ENCODE results near the gene MC1R. TPM values are rescaled to one million over a fixed set of nuclear protein-coding genes. Genes with fewer than 3 reads are reported as not detected.
"Not testable (repeated sequence)": the region's sequence is repeated elsewhere in the genome, so short reads cannot be mapped to it uniquely, and the experiment has no call there.

Gene MC1R
- total and polyA plus RNA-seq, 2 of the 4 experiments (the other 2 are of a cell fraction), result 3.8 to 9.5 TPM

- H2BK15ac ChIP-seq (ENCODE audit: low read depth, low read length); H3K4me2 ChIP-seq (ENCODE audit: low read depth, low read length); H3K27me3 ChIP-seq (ENCODE audit: control insufficient read depth, insufficient read depth, low read length); DNase-seq; intact Hi-C loops (cut with micrococcal nuclease); BruUV-seq (replicated peaks); H3K9me3 ChIP-seq (ENCODE audit: control insufficient read depth, insufficient read depth, low read length); H4K5ac ChIP-seq (ENCODE audit: low read depth, low read length); H3K4me1 ChIP-seq (ENCODE audit: control insufficient read depth, insufficient read depth, low read length); H3K4ac ChIP-seq (ENCODE audit: low read depth, low read length); H4K91ac ChIP-seq (ENCODE audit: insufficient read depth, low read depth, low read length); CTCF ChIA-PET; H2BK5ac ChIP-seq (ENCODE audit: low read depth, low read length, poor library complexity, severe bottlenecking); POLR2A ChIA-PET (ENCODE audit: unreplicated experiment); H2AFZ ChIP-seq (replicated peaks; ENCODE audit: low read length, poor library complexity); in situ Hi-C loops (cut with MboI; ENCODE audit: low sequenced_read_pairs); H3K23ac ChIP-seq (ENCODE audit: low read depth, low read length); ATAC-seq (ENCODE audit: low read depth); H3K9ac ChIP-seq (ENCODE audit: low read depth, low read length); H3K27ac ChIP-seq (ENCODE audit: insufficient read depth, low read length); H2BK120ac ChIP-seq (ENCODE audit: low read depth, low read length); H3K14ac ChIP-seq (replicated peaks; ENCODE audit: low read depth, low read length); H3K4me3 ChIP-seq (ENCODE audit: insufficient read depth, low read depth, low read length); H3K18ac ChIP-seq (ENCODE audit: low read depth, low read length); H2BK20ac ChIP-seq (ENCODE audit: low read depth, low read length); H4K8ac ChIP-seq (ENCODE audit: low read depth in 2 of 2, low read length in 2 of 2); H2AK5ac ChIP-seq (ENCODE audit: low read depth, low read length); H3K56ac ChIP-seq (ENCODE audit: extremely low read depth, insufficient read depth, low read length); H2AK9ac ChIP-seq (replicated peaks; ENCODE audit: low read depth, low read length, poor library complexity); dilution Hi-C loops (cut with HindIII; ENCODE audit: low sequenced_read_pairs, unreplicated experiment): not testable (repeated sequence)
- H3K79me1 ChIP-seq (ENCODE audit: low read depth in 1 of 2, low read length in 2 of 2), result peaks cover 32 to 73% of the 10 kb centered on the region in 2 experiments
- 97% methylated on average over 19 of the region's 28 CpGs; no CpG with 5 or more reads in 1 of the 2 experiments for WGBS, 2 experiments (ENCODE audit: extremely low coverage in 2 of 2, insufficient read length in 1 of 2)
- peaks cover 12% of the 10 kb centered on the region; the same call in 1 of the 2 replicates for H3K9me1 ChIP-seq (ENCODE audit: insufficient read depth, low read length)
- H4K20me1 ChIP-seq (ENCODE audit: insufficient read depth, low read length), result peaks cover 94% of the 10 kb centered on the region
- peaks cover 44% of the 10 kb centered on the region for H3K36me3 ChIP-seq (ENCODE audit: control insufficient read depth, insufficient read depth, low read length)
These were observed 39.5 kb upstream of the MC1R start for GRCh38 chr16:89879123-89879522.

Data from IMR-90 (cell line).